Neuronal stem cell (in vitro differentiated cells): Measurements from ENCODE around the gene CLDN14.
A peak's percentile ranks its signal among the peaks of the same experiment; 100 is the strongest.

Source experiments
- DNase-seq: peaks from one replicate; pipeline ENCODE4 v3.0.0-alpha.2; 2013; ENCODE audit warnings: low spot score
- H2AFZ ChIP-seq: one replicate; pipeline ENCODE4 v1.6.1; 2013; ENCODE audit warnings: mild to moderate bottlenecking, low read length, inconsistent platforms
- H2AK5ac ChIP-seq: 2 replicates; pipeline ENCODE4 v1.6.1; 2013; ENCODE audit warnings: low read depth, mild to moderate bottlenecking, inconsistent platforms, low read length, moderate library complexity, mixed read lengths
- H2BK120ac ChIP-seq: 2 replicates; pipeline ENCODE4 v1.6.1; 2013; ENCODE audit warnings: low read depth, mild to moderate bottlenecking, inconsistent platforms, low read length, moderate library complexity, mixed read lengths
- H2BK12ac ChIP-seq: one replicate; pipeline ENCODE4 v1.6.1; 2013; ENCODE audit warnings: low read length, inconsistent platforms
- H2BK15ac ChIP-seq: 2 replicates; pipeline ENCODE4 v1.6.1; 2013; ENCODE audit warnings: mild to moderate bottlenecking, low read length, inconsistent platforms, mixed read lengths
- H2BK5ac ChIP-seq: one replicate; pipeline ENCODE4 v1.6.1; 2013; ENCODE audit warnings: inconsistent platforms, mild to moderate bottlenecking, low read length, moderate library complexity
- H3K14ac ChIP-seq: one replicate; pipeline ENCODE4 v1.6.1; 2013; ENCODE audit warnings: low read length, inconsistent platforms
- H3K18ac ChIP-seq: 2 replicates; pipeline ENCODE4 v1.6.1; 2013; ENCODE audit warnings: low read length, inconsistent platforms
- H3K23ac ChIP-seq: 2 replicates; pipeline ENCODE4 v1.6.1; 2013; ENCODE audit warnings: low read depth, mild to moderate bottlenecking, mixed read lengths, low read length, inconsistent platforms; ENCODE audit not compliant: poor library complexity
- H3K27ac ChIP-seq: replicated peaks from 3 replicates; pipeline ENCODE4 v1.5.1; 2013; ENCODE audit warnings: low read length, inconsistent platforms
- H3K27me3 ChIP-seq, 3 experiments: 2 replicates each; pipeline ENCODE4 v1.6.1; 2013; ENCODE audit warnings: low read length in 3 of 3, mild to moderate bottlenecking in 2 of 3, inconsistent platforms in 1 of 3, low read depth in 1 of 3, mixed read lengths in 1 of 3, moderate library complexity in 1 of 3; ENCODE audit not compliant: control insufficient read depth in 3 of 3, insufficient read depth in 3 of 3
- H3K36me3 ChIP-seq, 2 donors: replicated peaks in 1 of 2; 2 replicates each; pipeline ENCODE4 v1.6.1; 2013; ENCODE audit warnings: low read length in 2 of 2; ENCODE audit not compliant: control insufficient read depth in 2 of 2, insufficient read depth in 2 of 2
- H3K4ac ChIP-seq: 2 replicates; pipeline ENCODE4 v1.6.1; 2013; ENCODE audit warnings: inconsistent platforms, mild to moderate bottlenecking, low read length, moderate library complexity
- H3K4me1 ChIP-seq, 2 donors: 1 replicate in 1 of 2; 2 replicates in 1 of 2; pipeline ENCODE4 v1.6.1; 2013; ENCODE audit warnings: low read length in 2 of 2, low read depth in 1 of 2; ENCODE audit not compliant: control insufficient read depth in 2 of 2, insufficient read depth in 1 of 2
- H3K4me2 ChIP-seq: one replicate; pipeline ENCODE4 v1.6.1; 2013; ENCODE audit warnings: mild to moderate bottlenecking, low read length, inconsistent platforms; ENCODE audit not compliant: insufficient read depth, poor library complexity, severe bottlenecking
- H3K4me3 ChIP-seq, 2 donors: 2 replicates each; pipeline ENCODE4 v1.5.1; 2013; ENCODE audit warnings: low read length in 2 of 2, mild to moderate bottlenecking in 2 of 2, inconsistent platforms in 1 of 2, moderate library complexity in 1 of 2
- H3K79me1 ChIP-seq: one replicate; pipeline ENCODE4 v1.6.1; 2013; ENCODE audit warnings: low read depth, mild to moderate bottlenecking, inconsistent platforms, low read length, moderate library complexity
- H3K9ac ChIP-seq: one replicate; pipeline ENCODE4 v1.6.1; 2013; ENCODE audit warnings: mild to moderate bottlenecking, low read depth, low read length, inconsistent platforms; ENCODE audit not compliant: poor library complexity
- H3K9me3 ChIP-seq, 2 donors: replicated peaks in 1 of 2; 2 replicates each; pipeline versions ENCODE3 to v1.6.1; 2013; ENCODE audit warnings: low read length in 2 of 2, mild to moderate bottlenecking in 2 of 2, inconsistent platforms in 1 of 2, low read depth in 1 of 2, mixed read lengths in 1 of 2, moderate library complexity in 1 of 2; ENCODE audit not compliant: control insufficient read depth in 2 of 2, insufficient read depth in 1 of 2
- H4K8ac ChIP-seq: one replicate; pipeline ENCODE4 v1.6.1; 2013; ENCODE audit warnings: low read depth, mild to moderate bottlenecking, inconsistent platforms, low read length, moderate library complexity
- H4K91ac ChIP-seq: one replicate; pipeline ENCODE4 v1.6.1; 2013; ENCODE audit warnings: low read length, low read depth, mild to moderate bottlenecking, inconsistent platforms; ENCODE audit not compliant: poor library complexity
- WGBS, 2 donors: extraction: QIAGEN DNeasy Blood & Tissue Kit; methylation state at CpG; one replicate each; pipeline ENCODE4 v1.1.7; 2013; ENCODE audit warnings: missing lambda C conversion rate in 2 of 2, mixed read lengths in 1 of 2; ENCODE audit not compliant: insufficient read length in 2 of 2, insufficient replicate concordance in 1 of 2; ENCODE audit errors: extremely low coverage in 2 of 2; 5-methylcytosine and 5-hydroxymethylcytosine counted together

CLDN14 gene

GRCh38 chr21:36483095-36483494 lies 3.2 kb upstream of the CLDN14 start:
- Histone ChIP-seq H2AK5ac (no peak overlapping the region), H2BK15ac (no peak overlapping the region), H3K27me3 (peaks cover 0 to 19% (median 0%) of the 10 kb centered on the region in 3 experiments), H3K4me1 (peaks cover 0 to 4% of the 10 kb centered on the region in 2 donors), H3K4me3 (no peak overlapping the region), H2BK120ac (no peak overlapping the region), H3K27ac (no peak overlapping the region), H3K4me2 (no peak overlapping the region), H3K4ac (no peak overlapping the region), H3K23ac (no peak overlapping the region), H3K9ac (peak overlapping the region; percentile 21), H3K9me3 (no peaks in the 10 kb centered on the region), H3K14ac (no peak overlapping the region), H3K79me1 (no peaks in the 10 kb centered on the region), H2BK5ac (no peak overlapping the region), H2AFZ (no peak overlapping the region), H3K36me3 (no peaks in the 10 kb centered on the region), H2BK12ac (no peak overlapping the region), H4K91ac (no peak overlapping the region), H4K8ac (no peak overlapping the region), H3K18ac (peak overlapping the region; percentile 16)
- WGBS, 2 donors: no CpG with 5 or more reads among the region's 10 CpGs
- DNase-seq: no peak

DNA sequence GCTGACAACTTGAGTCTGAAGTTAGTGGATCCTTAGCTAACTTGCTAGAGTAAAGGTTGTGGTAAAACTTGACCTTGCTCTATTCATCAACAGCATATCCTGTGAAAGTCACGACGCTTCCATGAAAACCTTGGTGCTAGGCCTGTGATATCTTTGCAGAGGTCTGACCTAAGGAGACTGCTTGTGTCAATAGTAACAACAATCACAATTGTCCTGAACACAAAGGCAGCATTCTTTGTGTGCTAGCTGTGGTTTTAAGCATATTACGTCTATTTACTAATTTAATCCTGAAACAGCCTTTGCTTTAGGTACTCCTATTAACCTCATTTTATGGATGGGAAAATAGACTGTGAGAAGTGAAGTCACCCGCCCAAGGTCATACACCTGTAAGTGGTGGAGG lies 2.8 kb upstream of the CLDN14 start:
- no CpG with 5 or more reads among the region's 4 CpGs for WGBS, 2 donors
- no peaks in the 10 kb centered on the region for H3K79me1 ChIP-seq

DNA sequence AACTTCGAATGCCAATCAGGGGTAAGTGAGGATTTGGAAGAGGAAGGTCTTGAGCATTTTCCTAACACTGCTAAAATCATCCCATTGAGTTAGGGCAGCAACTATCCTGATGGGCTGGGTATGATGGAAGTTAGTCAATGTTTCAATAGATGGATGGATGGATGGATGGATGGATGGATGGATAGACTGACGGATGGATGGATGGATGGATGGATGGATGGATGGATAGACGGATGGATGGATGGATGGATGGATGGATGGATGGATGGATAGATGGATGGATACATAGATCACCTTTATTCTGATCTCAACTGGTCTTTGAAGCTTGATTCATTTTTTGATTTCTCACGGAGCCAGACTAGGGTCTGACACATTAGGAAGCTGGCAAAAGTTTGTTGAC lies 2.3 kb upstream of the CLDN14 start:
- Histone ChIP-seq H4K91ac (no peak overlapping the region), H3K18ac (no peak overlapping the region), H3K23ac (no peak overlapping the region), H3K4me1 (peaks cover 0 to 4% of the 10 kb centered on the region in 2 donors), H3K36me3 (no peaks in the 10 kb centered on the region), H3K27ac (no peak overlapping the region), H4K8ac (no peak overlapping the region), H2AK5ac (no peak overlapping the region), H2BK5ac (no peak overlapping the region), H3K27me3 (peaks cover 0 to 29% (median 0%) of the 10 kb centered on the region in 3 experiments), H3K79me1 (no peaks in the 10 kb centered on the region), H2BK12ac (no peak overlapping the region), H2BK15ac (no peak overlapping the region), H3K4me3 (no peak overlapping the region), H2BK120ac (no peak overlapping the region), H2AFZ (no peak overlapping the region), H3K14ac (no peak overlapping the region), H3K4me2 (no peak overlapping the region), H3K4ac (no peak overlapping the region), H3K9ac (no peak overlapping the region), H3K9me3 (no peaks in the 10 kb centered on the region)
- no CpG with 5 or more reads among the region's 4 CpGs for WGBS, 2 donors
- no peak for DNase-seq

More for the DNA sequence above, 2.8 kb upstream of the CLDN14 start:
- H3K27ac ChIP-seq: no peak overlapping the region
- H3K27me3 ChIP-seq: peaks cover 0 to 24% (median 0%) of the 10 kb centered on the region in 3 experiments
- H3K14ac ChIP-seq: no peak overlapping the region
- no peak overlapping the region for H2BK5ac ChIP-seq
- no peak overlapping the region for H3K4me3 ChIP-seq
- H2AFZ ChIP-seq: no peak overlapping the region
- H3K4me2 ChIP-seq: no peak overlapping the region
- H2BK12ac ChIP-seq: no peak overlapping the region
- no peak overlapping the region for H3K9ac ChIP-seq
- H2BK120ac ChIP-seq: no peak overlapping the region
- no peaks in the 10 kb centered on the region for H3K9me3 ChIP-seq
- no peak for DNase-seq
- H3K4ac ChIP-seq: no peak overlapping the region
- H3K4me1 ChIP-seq: peaks cover 0 to 4% of the 10 kb centered on the region in 2 donors
- H2AK5ac ChIP-seq: no peak overlapping the region
- H2BK15ac ChIP-seq: no peak overlapping the region
- H3K36me3 ChIP-seq: no peaks in the 10 kb centered on the region
- no peak overlapping the region for H4K91ac ChIP-seq
- H3K23ac ChIP-seq: no peak overlapping the region
- H3K18ac ChIP-seq: no peak overlapping the region
- H4K8ac ChIP-seq: no peak overlapping the region

DNA sequence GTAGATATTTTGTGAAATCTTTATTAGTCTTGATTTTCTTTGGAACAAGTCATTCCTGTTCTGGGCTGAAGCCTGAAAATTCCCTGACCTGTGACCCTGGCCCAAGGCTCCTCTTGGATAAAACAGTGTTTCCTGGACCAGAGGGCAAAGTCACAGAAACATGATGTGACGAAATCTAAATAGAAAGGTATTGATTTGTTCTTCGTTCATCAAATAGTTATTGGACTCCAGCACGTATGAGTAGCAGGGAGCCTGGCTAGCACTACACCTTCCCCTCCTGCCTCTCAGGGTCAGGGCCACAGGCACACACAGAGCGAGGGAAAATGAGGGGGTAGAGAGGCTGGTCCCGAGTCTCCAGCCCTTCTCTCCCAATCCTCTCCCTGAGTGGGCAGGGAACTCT lies 1.7 kb upstream of the CLDN14 start:
- H2AFZ ChIP-seq: no peak overlapping the region
- H3K36me3 ChIP-seq: no peaks in the 10 kb centered on the region
- H3K4me3 ChIP-seq: no peak overlapping the region
- no peaks in the 10 kb centered on the region for H3K79me1 ChIP-seq
- H3K27me3 ChIP-seq: peaks cover 0 to 32% (median 0%) of the 10 kb centered on the region in 3 experiments
- no peak overlapping the region for H3K23ac ChIP-seq
- no peak overlapping the region for H2BK120ac ChIP-seq
- no peak overlapping the region for H2BK15ac ChIP-seq
- H2BK12ac ChIP-seq: no peak overlapping the region
- no peak overlapping the region for H2AK5ac ChIP-seq
- H3K14ac ChIP-seq: no peak overlapping the region
- no peak overlapping the region for H3K4ac ChIP-seq
- H4K8ac ChIP-seq: no peak overlapping the region
- no peak overlapping the region for H3K4me2 ChIP-seq
- H2BK5ac ChIP-seq: no peak overlapping the region
- H3K27ac ChIP-seq: no peak overlapping the region
- DNase-seq: no peak
- H4K91ac ChIP-seq: no peak overlapping the region
- H3K4me1 ChIP-seq: peaks cover 0 to 4% of the 10 kb centered on the region in 2 donors
- no peaks in the 10 kb centered on the region for H3K9me3 ChIP-seq
- WGBS, 2 donors: no CpG with 5 or more reads among the region's 5 CpGs
- H3K9ac ChIP-seq: no peak overlapping the region
- H3K18ac ChIP-seq: no peak overlapping the region
